ENCODE measurements around the gene ORMDL1.

DNA sequence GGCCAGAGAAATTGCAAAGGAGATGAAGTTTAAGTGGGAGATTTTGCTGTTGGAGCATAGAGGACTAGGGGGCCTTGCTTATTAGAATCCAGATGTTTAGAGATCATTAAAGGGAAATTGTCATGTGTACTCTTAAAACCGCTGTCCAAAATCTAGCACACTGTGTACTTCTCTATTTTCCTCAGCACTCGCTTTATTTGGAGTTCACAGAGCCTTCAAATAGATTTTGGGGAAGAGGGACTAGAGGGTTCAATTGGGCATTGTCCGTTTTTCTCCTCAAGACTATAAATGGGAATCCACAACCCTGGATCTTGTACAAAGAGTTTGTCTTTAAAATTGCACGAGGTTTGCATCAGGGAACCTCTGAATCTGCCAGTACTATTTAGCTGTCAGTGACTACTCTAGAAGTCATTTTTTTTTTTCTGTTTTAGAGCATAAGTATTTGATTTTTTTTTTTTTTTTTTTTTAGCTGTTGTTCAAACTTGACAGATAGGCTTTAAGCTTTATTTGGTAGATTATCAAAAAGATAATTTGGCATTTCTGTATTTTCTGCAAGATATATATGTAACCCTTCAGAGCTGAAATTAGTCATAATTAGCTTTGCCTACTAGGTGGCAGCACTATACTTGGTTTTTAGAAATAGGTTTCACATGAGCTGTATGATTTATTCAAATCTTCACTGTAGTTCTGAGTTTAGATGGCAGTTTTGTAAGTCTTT is 14.3 kb upstream of the ORMDL1 start:
- TF ChIP-seq, protein P1, sequence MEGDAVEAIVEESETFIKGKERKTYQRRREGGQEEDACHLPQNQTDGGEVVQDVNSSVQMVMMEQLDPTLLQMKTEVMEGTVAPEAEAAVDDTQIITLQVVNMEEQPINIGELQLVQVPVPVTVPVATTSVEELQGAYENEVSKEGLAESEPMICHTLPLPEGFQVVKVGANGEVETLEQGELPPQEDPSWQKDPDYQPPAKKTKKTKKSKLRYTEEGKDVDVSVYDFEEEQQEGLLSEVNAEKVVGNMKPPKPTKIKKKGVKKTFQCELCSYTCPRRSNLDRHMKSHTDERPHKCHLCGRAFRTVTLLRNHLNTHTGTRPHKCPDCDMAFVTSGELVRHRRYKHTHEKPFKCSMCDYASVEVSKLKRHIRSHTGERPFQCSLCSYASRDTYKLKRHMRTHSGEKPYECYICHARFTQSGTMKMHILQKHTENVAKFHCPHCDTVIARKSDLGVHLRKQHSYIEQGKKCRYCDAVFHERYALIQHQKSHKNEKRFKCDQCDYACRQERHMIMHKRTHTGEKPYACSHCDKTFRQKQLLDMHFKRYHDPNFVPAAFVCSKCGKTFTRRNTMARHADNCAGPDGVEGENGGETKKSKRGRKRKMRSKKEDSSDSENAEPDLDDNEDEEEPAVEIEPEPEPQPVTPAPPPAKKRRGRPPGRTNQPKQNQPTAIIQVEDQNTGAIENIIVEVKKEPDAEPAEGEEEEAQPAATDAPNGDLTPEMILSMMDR (IDR thresholded peaks at IDR 0.05; ENCODE audit: low read depth, low read length, missing input control) = peak; percentile 36
- TF ChIP-seq, protein P2, sequence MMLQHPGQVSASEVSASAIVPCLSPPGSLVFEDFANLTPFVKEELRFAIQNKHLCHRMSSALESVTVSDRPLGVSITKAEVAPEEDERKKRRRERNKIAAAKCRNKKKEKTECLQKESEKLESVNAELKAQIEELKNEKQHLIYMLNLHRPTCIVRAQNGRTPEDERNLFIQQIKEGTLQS (IDR thresholded peaks at IDR 0.05) = no peak
- TF ChIP-seq EGR1 (IDR thresholded peaks at IDR 0.05; ENCODE audit: low read depth in 2 of 2) = no peak
